ENCODE data around the gene DROSHA. TPM values are rescaled to one million over a fixed set of nuclear protein-coding genes. Genes with fewer than 3 reads are reported as not detected.

Gene DROSHA
- total and polyA plus RNA-seq, 2 of the 8 experiments (the other 6 are each of a cell fraction or from before 2014, with no cell fraction given), result 65.9 to 122 TPM

DNA sequence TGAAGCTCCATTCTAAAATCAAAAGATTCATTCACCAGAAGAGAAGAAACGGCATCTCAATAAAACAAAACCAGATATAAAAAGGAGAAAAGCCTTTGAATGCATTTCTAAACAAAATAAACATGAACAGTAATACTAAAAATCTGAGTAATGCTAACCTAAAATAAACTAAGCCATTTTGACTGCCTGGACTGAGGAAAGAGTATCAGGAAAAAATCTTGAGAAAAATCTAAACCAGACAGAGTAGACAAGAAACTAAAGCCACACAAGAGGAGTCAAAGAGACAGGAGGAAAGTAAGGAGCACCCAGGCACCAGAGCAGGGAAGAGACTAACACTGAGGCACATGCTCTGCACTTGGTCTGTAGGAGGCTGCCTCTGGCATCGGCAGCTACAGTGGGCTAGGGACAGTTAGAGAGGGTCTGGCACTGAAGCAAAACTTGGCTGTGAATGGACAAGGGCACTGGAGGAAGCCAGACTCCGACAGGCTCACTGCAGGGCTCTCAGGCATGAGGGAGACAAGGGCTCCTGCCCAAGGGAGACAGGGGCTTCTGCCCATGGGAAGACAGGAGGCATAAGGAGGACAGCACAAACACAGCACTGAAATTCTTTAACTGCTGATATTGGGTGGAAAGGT lies 50.2 kb downstream of the DROSHA start (continued):
- TF ChIP-seq KDM5A (IDR thresholded peaks at IDR 0.05; ENCODE audit: low read length) (no peak), TEAD4 (IDR thresholded peaks at IDR 0.05; ENCODE audit: low read depth, low read length) (no peak), ASH2L (IDR thresholded peaks at IDR 0.05; ENCODE audit: low read length) (no peak), SRF (IDR thresholded peaks at IDR 0.05; ENCODE audit: low read depth, low read length) (no peak)

Data from H1 (cell line).